CD14-positive monocyte (primary cell): Measurements from ENCODE around the gene RP2. TPM values are rescaled to one million over a fixed set of nuclear protein-coding genes. Genes with fewer than 3 reads are reported as not detected.

ENCODE experiments used
- DNase-seq, 3 donors: peaks; one replicate each; pipeline ENCODE4 v3.0.0-alpha.2; 2011 to 2022
- H2AFZ ChIP-seq: 2 replicates; pipeline ENCODE4 v1.6.0; 2012; ENCODE audit warnings: mild to moderate bottlenecking, low read depth, low read length, inconsistent platforms; ENCODE audit not compliant: insufficient read depth, poor library complexity, severe bottlenecking
- H3K27ac ChIP-seq, 2 donors: 1 replicate in 1 of 2; 2 replicates in 1 of 2; pipeline ENCODE4 v1.5.1; 2012 to 2013; ENCODE audit warnings: low read length in 2 of 2, control low read depth in 1 of 2, inconsistent platforms in 1 of 2, low read depth in 1 of 2, mild to moderate bottlenecking in 1 of 2
- H3K27me3 ChIP-seq, 2 donors: one replicate each; pipeline versions ENCODE4 v1.6.0 to v1.6.1; 2011 to 2013; ENCODE audit warnings: low read length in 2 of 2; ENCODE audit not compliant: control insufficient read depth in 2 of 2, insufficient read depth in 2 of 2
- H3K36me3 ChIP-seq, 2 donors: replicated peaks in 1 of 2; 1 replicate in 1 of 2; 2 replicates in 1 of 2; pipeline versions ENCODE4 v1.5.1 to v1.6.1; 2012 to 2013; ENCODE audit warnings: low read length in 2 of 2, control low read depth in 1 of 2, inconsistent platforms in 1 of 2, mild to moderate bottlenecking in 1 of 2; ENCODE audit not compliant: insufficient read depth in 2 of 2, control insufficient read depth in 1 of 2
- H3K4me1 ChIP-seq, 2 donors: 1 replicate in 1 of 2; 2 replicates in 1 of 2; pipeline versions ENCODE4 v1.5.1 to v1.6.1; 2012 to 2013; ENCODE audit warnings: low read length in 2 of 2, control low read depth in 1 of 2, inconsistent platforms in 1 of 2, mild to moderate bottlenecking in 1 of 2, moderate library complexity in 1 of 2; ENCODE audit not compliant: insufficient read depth in 2 of 2, control insufficient read depth in 1 of 2
- H3K4me2 ChIP-seq: replicated peaks from 2 replicates; pipeline ENCODE3; 2012; ENCODE audit warnings: low read length, moderate library complexity, mild to moderate bottlenecking; ENCODE audit not compliant: poor library complexity, severe bottlenecking; ENCODE audit errors: extremely low read depth
- H3K4me3 ChIP-seq, 3 experiments: fragments of 200-600 bp in 1 of 3; sonication (generic) in 1 of 3; replicated peaks in 1 of 3; 1 replicate in 2 of 3; 2 replicates in 1 of 3; pipeline ENCODE4 v1.5.1; 2011 to 2013; ENCODE audit warnings: low read length in 3 of 3, mild to moderate bottlenecking in 3 of 3, control low read depth in 2 of 3, low read depth in 2 of 3, inconsistent platforms in 1 of 3, moderate library complexity in 1 of 3
- H3K79me2 ChIP-seq: 2 replicates; pipeline ENCODE4 v1.6.0; 2012; ENCODE audit warnings: mild to moderate bottlenecking, control low read depth, inconsistent platforms, low read length, moderate library complexity; ENCODE audit not compliant: insufficient read depth
- H3K9ac ChIP-seq: 2 replicates; pipeline ENCODE4 v1.6.0; 2017; ENCODE audit warnings: low read length, mild to moderate bottlenecking; ENCODE audit not compliant: insufficient read depth, poor library complexity, severe bottlenecking
- H3K9me3 ChIP-seq, 2 donors: replicated peaks in 1 of 2; 1 replicate in 1 of 2; 2 replicates in 1 of 2; pipeline versions ENCODE4 v1.5.1 to v1.6.1; 2012 to 2013; ENCODE audit warnings: low read length in 2 of 2, control low read depth in 1 of 2; ENCODE audit not compliant: control insufficient read depth in 1 of 2, insufficient read depth in 1 of 2
- H4K20me1 ChIP-seq: 2 replicates; pipeline ENCODE4 v1.6.0; 2012; ENCODE audit warnings: mild to moderate bottlenecking, low read length, control low read depth, moderate library complexity; ENCODE audit not compliant: insufficient read depth
- H3K27ac Mint-ChIP-seq, 7 donors: one replicate each; pipeline ENCODE4 v1.8.0; 2020; ENCODE audit warnings: mild to moderate bottlenecking in 7 of 7, mixed read lengths in 7 of 7, moderate library complexity in 6 of 7, inconsistent platforms in 2 of 7
- H3K27me3 Mint-ChIP-seq, 3 donors: one replicate each; pipeline ENCODE4 v1.8.0; 2021 to 2022; ENCODE audit warnings: low read depth in 3 of 3, mild to moderate bottlenecking in 3 of 3, mixed read lengths in 3 of 3, moderate library complexity in 3 of 3, inconsistent platforms in 1 of 3
- H3K36me3 Mint-ChIP-seq, 2 donors: one replicate each; pipeline ENCODE4 v1.8.0; 2020; ENCODE audit warnings: mixed read lengths in 2 of 2, inconsistent platforms in 1 of 2, mild to moderate bottlenecking in 1 of 2
- H3K4me1 Mint-ChIP-seq: one replicate; pipeline ENCODE4 v1.8.0; 2020; ENCODE audit warnings: mild to moderate bottlenecking, mixed read lengths
- H3K4me3 Mint-ChIP-seq, 2 donors: one replicate each; pipeline ENCODE4 v1.8.0; 2020; ENCODE audit warnings: mild to moderate bottlenecking in 2 of 2, mixed read lengths in 2 of 2, moderate library complexity in 1 of 2
- H3K9me3 Mint-ChIP-seq, 7 donors: one replicate each; pipeline ENCODE4 v1.8.0; 2020 to 2022; ENCODE audit warnings: mixed read lengths in 7 of 7, mild to moderate bottlenecking in 6 of 7, moderate library complexity in 6 of 7, inconsistent platforms in 2 of 7
- CTCF ChIP-seq: fragments of 200-600 bp; IDR thresholded peaks from one replicate; pipeline ENCODE4 v1.8.0; 2022; ENCODE audit warnings: antibody characterized with exemption, mild to moderate bottlenecking
- WGBS: methylation state at CpG from one replicate; pipeline ENCODE4 v1.1.5; 2013; ENCODE audit warnings: missing lambda C conversion rate; ENCODE audit not compliant: insufficient coverage; 5-methylcytosine and 5-hydroxymethylcytosine counted together
- intact Hi-C, 2 donors: fragments of 100-400 bp; cut with micrococcal nuclease; formaldehyde crosslinking; loops; one replicate each; pipeline versions ENCODE4 v1.15.0 to v1.15.1; 2023
- polyA plus RNA-seq, 3 donors: library from polyadenylated mRNA; depleted of rRNA in 1 of 3; unstranded in 2 of 3; stranded (reverse) in 1 of 3; fragments of 300-500 nt in 2 of 3; fragments of >200 nt in 1 of 3; fragmentation: Illumina TruSeq in 2 of 3; gene quantifications; 1 replicate in 2 of 3; 2 replicates in 1 of 3; pipeline ENCODE4 v1.2.3, GENCODE V29; 2012 to 2021

Gene RP2
- polyA plus RNA-seq, 3 donors = 17.2 to 60.3 (median 55.7) TPM

- H3K4me1 Mint-ChIP-seq = peaks cover 8% of the 10 kb centered on the region
- peaks cover 2 to 13% (median 5%) of the 10 kb centered on the region in 7 donors for H3K9me3 Mint-ChIP-seq
- H3K4me3 Mint-ChIP-seq = no peak overlapping the region
- Histone ChIP-seq H3K36me3 (no peaks in the 10 kb centered on the region), H4K20me1 (no peaks in the 10 kb centered on the region), H3K4me2 (no peak overlapping the region), H3K9me3 (peaks cover 4 to 12% of the 10 kb centered on the region in 2 donors), H3K27ac (no peak overlapping the region), H3K4me3 (no peak overlapping the region), H3K4me1 (no peaks in the 10 kb centered on the region), H2AFZ (no peak overlapping the region), H3K79me2 (no peaks in the 10 kb centered on the region), H3K27me3 (no peaks in the 10 kb centered on the region), H3K9ac (no peak overlapping the region)
- H3K36me3 Mint-ChIP-seq = no peaks in the 10 kb centered on the region
- H3K27me3 Mint-ChIP-seq = peaks cover 1 to 7% (median 3%) of the 10 kb centered on the region in 3 donors
- no peak overlapping the region for H3K27ac Mint-ChIP-seq
- intact Hi-C loops = no loop called here
- TF ChIP-seq CTCF = no peak
- WGBS = 100% methylated on average over 6 of the region's 7 CpGs
- no peak for DNase-seq
Observed at GRCh38 chrX:46814966-46815365, 21.9 kb upstream of the RP2 start.

- H3K79me2 ChIP-seq = no peaks in the 10 kb centered on the region
- no peaks in the 10 kb centered on the region for H3K4me1 ChIP-seq
- H4K20me1 ChIP-seq = no peaks in the 10 kb centered on the region
- Mint-ChIP-seq H3K4me1 (peaks cover 8% of the 10 kb centered on the region), H3K9me3 (peaks cover 0 to 11% (median 2%) of the 10 kb centered on the region in 7 donors), H3K4me3 (no peak overlapping the region), H3K27ac (no peak overlapping the region), H3K36me3 (no peaks in the 10 kb centered on the region), H3K27me3 (peaks cover 0 to 3% (median 3%) of the 10 kb centered on the region in 3 donors)
- DNase-seq = no peak
- no peaks in the 10 kb centered on the region for H3K27me3 ChIP-seq
- H3K27ac ChIP-seq = no peak overlapping the region
- intact Hi-C loops = no loop called here
- WGBS = 100% methylated on average over 4 of the region's 5 CpGs
- H2AFZ ChIP-seq = no peak overlapping the region
- H3K9me3 ChIP-seq = no peaks in the 10 kb centered on the region
- no peak overlapping the region for H3K4me2 ChIP-seq
- no peak for TF ChIP-seq CTCF
- no peaks in the 10 kb centered on the region for H3K36me3 ChIP-seq
- no peak overlapping the region for H3K4me3 ChIP-seq
- no peak overlapping the region for H3K9ac ChIP-seq
Observed at GRCh38 chrX:46819136-46819535, 17.7 kb upstream of the RP2 start.
